C4-2B (cell line): ENCODE data around the gene ROR2.

ENCODE experiments used
- H3K27ac ChIP-seq: fragments of 450-650 bp; 2 replicates; pipeline ENCODE4 v1.5.1; 2017
- CTCF ChIP-seq: fragments of 450-650 bp; conservative IDR thresholded peaks from 2 replicates; pipeline ENCODE4 v1.5.1; 2017; ENCODE audit warnings: mild to moderate bottlenecking
- ZFX ChIP-seq: fragments of 450-650 bp; IDR thresholded peaks from 2 replicates; pipeline ENCODE4 v1.6.1; 2017

ROR2 gene

DNA sequence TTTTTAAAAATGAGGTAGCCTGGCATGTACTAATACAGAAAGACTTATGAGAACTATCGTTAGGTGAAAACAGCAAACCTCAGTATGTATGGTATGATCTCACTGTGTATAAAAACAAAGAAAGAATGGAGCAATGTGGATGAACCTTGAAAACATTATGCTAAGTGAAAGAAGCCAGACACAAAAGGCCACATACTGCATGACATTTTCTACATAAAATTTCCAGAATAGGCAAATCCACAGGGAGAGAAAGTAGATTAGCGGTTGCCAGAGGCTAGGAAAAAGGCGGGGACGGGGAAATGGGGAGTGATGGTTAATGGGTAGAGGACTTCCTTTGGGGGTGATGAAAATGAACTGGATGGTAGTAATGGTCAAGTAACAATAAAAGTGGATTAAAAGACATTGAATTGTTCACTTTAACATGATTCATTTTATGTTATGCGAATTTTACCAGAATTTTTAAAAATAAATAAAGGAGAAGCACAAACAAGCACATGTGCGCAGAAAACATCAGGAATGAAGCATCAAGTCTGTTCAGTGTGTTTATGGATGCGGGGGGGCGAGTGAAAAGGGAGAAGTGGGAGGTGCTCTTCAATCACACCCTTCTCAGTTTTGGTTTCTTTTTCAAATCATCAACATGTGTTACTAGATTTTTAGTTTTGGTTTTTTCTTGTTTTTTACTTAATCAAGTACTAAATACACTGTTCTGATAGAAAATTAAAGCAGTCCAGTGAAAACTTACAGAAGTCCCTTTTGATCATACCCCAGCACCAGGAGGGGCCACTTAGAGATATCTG is 16.3 kb downstream of the ROR2 start:
- no peak for TF ChIP-seq ZFX
- TF ChIP-seq CTCF = no peak
- no peak overlapping the region for H3K27ac ChIP-seq

DNA sequence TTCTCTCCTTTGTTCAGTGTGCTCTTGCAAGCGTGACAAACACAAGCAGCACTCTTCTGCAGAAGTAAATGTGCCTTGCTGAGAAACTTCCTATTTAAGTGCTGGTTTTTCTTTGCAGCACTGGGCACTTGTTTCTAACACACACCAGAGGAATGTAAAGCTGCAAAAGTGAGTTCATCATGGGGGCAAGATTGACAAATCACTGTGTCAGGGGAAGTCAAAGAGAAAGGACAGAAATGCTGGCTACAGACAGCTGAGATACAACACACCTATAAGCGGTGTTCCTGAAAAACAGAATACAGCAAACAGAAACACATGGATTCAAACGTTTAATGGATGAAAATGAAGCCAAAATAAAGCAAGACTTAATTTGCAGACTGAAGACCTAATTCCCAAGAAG is 19.6 kb downstream of the ROR2 start:
- no peak overlapping the region for H3K27ac ChIP-seq
- TF ChIP-seq CTCF (no peak), ZFX (no peak)

DNA sequence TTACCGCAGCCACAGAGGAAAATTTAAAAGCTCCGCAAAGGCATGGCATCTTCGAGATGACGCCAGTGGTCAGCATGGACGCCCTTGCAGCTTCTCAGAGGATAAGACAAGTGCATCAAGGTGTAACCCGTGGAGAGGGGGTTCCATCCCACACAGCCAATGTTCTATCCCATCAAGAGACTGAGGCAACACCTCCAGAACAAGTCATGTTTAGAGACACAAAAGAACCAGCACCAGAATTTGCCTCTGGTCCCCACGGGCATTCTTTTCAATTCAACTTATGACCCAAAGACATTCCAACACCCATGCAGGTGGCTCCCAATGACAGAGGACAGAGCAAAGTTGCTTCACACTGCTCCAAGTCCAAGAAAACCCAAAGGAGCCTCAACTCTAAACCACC is 20.7 kb downstream of the ROR2 start:
- TF ChIP-seq ZFX = no peak
- TF ChIP-seq CTCF = no peak
- H3K27ac ChIP-seq = no peak overlapping the region

DNA sequence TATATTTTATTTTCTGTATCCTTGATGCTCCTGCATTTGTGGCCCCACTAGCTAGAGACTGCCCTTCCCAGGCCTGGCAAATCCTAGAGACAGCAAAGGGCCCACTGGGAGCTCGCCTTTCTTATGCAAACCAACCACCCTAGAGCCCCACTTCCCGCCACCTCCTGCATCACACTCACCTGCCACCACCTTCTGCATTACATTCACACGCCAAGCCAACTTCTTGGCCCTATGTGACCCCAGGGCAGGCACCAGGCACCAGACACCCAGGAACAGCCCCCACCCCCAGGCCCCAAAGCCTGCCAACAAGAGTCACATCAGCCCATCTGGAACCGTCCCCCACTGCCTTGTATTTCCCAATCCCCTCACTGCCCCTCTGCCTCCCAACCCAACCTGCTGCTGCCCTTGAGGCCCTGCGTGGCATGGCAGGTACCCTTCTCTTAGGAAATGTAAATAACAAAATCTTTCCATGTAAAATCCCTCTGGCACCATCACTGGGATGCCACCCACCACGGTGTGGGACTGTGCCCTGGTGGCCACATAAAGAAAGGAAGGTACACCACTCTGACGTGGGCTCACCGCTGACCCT is 22.0 kb downstream of the ROR2 start:
- no peak overlapping the region for H3K27ac ChIP-seq
- TF ChIP-seq ZFX (no peak), CTCF (no peak)

- TF ChIP-seq ZFX = no peak
- no peak for TF ChIP-seq CTCF
- H3K27ac ChIP-seq = no peak overlapping the region
Observed at GRCh38 chr9:91924090-91924489, 25.9 kb downstream of the ROR2 start.

DNA sequence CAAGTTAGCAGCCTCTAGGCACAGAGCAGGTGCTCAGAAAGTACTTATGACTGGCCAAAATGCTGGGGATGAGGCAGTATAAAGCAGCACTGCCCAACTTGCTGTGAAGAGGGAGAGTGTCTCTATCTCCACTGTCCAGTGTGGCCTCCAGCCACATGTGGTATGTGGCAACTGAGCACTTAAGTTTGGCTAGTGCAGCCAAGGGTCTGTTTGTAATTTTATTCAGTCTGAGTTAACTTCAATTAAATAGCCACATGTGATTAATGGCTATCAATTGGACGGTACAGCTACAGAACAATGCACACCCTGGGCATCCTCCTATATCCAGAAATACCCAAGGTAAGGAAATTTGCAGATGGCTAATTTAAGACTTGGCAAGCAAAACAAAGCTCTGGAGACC is 26.9 kb downstream of the ROR2 start:
- no peak for TF ChIP-seq ZFX
- no peak for TF ChIP-seq CTCF
- H3K27ac ChIP-seq = no peak overlapping the region

GRCh38 chr9:91921371-91921770 is 28.7 kb downstream of the ROR2 start:
- TF ChIP-seq CTCF (no peak), ZFX (no peak)
- no peak overlapping the region for H3K27ac ChIP-seq
